HepG2 (cell line): ENCODE data around the gene SSBP2. TPM values are rescaled to one million over a fixed set of nuclear protein-coding genes. Genes with fewer than 3 reads are reported as not detected.

ENCODE experiments used
- ATAC-seq: fragments of 200-7000 bp; cut with Tn5 transposase; 3 replicates; pipeline ENCODE4 v1.9.1; 2020; ENCODE audit warnings: mild to moderate bottlenecking, moderate library complexity
- BruUV-seq: library from RNA; stranded (reverse); fragments of 400-500 nt; replicated peaks from 2 replicates; lab custom pipeline; 2021; lab: Mats Ljungman, UMichigan
- CTCF ChIA-PET: fragments of 300-600 bp; formaldehyde crosslinking; extraction: SDS; loops from one replicate; lab custom pipeline; 2021; ENCODE audit warnings: low total read pairs, inconsistent platforms, low intra/inter-chr PET ratio; lab: Yijun Ruan, JAX
- POLR2A ChIA-PET: fragments of 350-600 bp; sonication (Branson Sonifier 250); formaldehyde crosslinking; loops from one replicate; lab custom pipeline; 2020; ENCODE audit warnings: antibody characterized with exemption, inconsistent platforms; lab: Yijun Ruan, JAX
- DNase-seq: peaks from one replicate; pipeline ENCODE4 v3.0.0-alpha.2; 2015; ENCODE audit warnings: low spot score
- FAIRE-seq: peaks from 3 replicates; lab custom pipeline; 2011; peaks lifted over from hg19 to GRCh38; lab: Jason Lieb, UNC
- H2AFZ ChIP-seq: one replicate; pipeline ENCODE4 v1.6.1; 2011; ENCODE audit warnings: low read length, inconsistent platforms
- H3K27ac ChIP-seq: fragments of 300-600 bp; 3 replicates; pipeline ENCODE4 v1.8.0; 2011; ENCODE audit warnings: mixed run types, mild to moderate bottlenecking, mixed read lengths, low read length, inconsistent platforms; ENCODE audit not compliant: insufficient read depth; ENCODE audit errors: extremely low read length
- H3K27me3 ChIP-seq, 2 experiments: fragments of 200-600 bp in 1 of 2; 2 replicates in 1 of 2; 3 replicates in 1 of 2; pipeline versions ENCODE4 v1.6.0 to v1.8.0; 2011; ENCODE audit warnings: low read length in 2 of 2, mild to moderate bottlenecking in 2 of 2, moderate library complexity in 2 of 2, inconsistent platforms in 1 of 2; ENCODE audit not compliant: insufficient read depth in 2 of 2, control insufficient read depth in 1 of 2
- H3K36me3 ChIP-seq, 2 experiments: fragments of 200-600 bp in 1 of 2; replicated peaks in 1 of 2; 2 replicates in 1 of 2; 3 replicates in 1 of 2; pipeline versions ENCODE4 v1.5.1 to v1.8.0; 2011; ENCODE audit warnings: low read length in 2 of 2, inconsistent platforms in 1 of 2; ENCODE audit not compliant: insufficient read depth in 2 of 2, control insufficient read depth in 1 of 2
- H3K4me1 ChIP-seq: 2 replicates; pipeline ENCODE4 v1.5.1; 2012; ENCODE audit warnings: low read length, inconsistent platforms; ENCODE audit not compliant: insufficient read depth
- H3K4me2 ChIP-seq: 2 replicates; pipeline ENCODE4 v1.6.0; 2011; ENCODE audit warnings: low read depth, low read length, inconsistent platforms
- H3K4me3 ChIP-seq, 3 experiments: fragments of 200-600 bp in 1 of 3; sonication (generic), shearing (Covaris generic) in 1 of 3; replicated peaks in 1 of 3; 2 replicates each; pipeline ENCODE4 v1.5.1; 2011 to 2016; ENCODE audit warnings: low read length in 3 of 3, inconsistent platforms in 2 of 3, low read depth in 2 of 3, mild to moderate bottlenecking in 2 of 3, control low read depth in 1 of 3, mixed read lengths in 1 of 3; ENCODE audit not compliant: insufficient read depth in 1 of 3
- H3K79me2 ChIP-seq: one replicate; pipeline ENCODE4 v1.6.1; 2011; ENCODE audit warnings: low read length, inconsistent platforms; ENCODE audit not compliant: insufficient read depth
- H3K9ac ChIP-seq: 2 replicates; pipeline ENCODE4 v1.6.0; 2011; ENCODE audit warnings: mild to moderate bottlenecking, low read depth, low read length, inconsistent platforms; ENCODE audit not compliant: insufficient read depth
- H3K9me3 ChIP-seq: 2 replicates; pipeline ENCODE4 v1.5.1; 2012; ENCODE audit warnings: mild to moderate bottlenecking, low read length
- H4K20me1 ChIP-seq: 2 replicates; pipeline ENCODE4 v1.6.0; 2011; ENCODE audit warnings: inconsistent platforms, mild to moderate bottlenecking, low read length, moderate library complexity; ENCODE audit not compliant: insufficient read depth
- AGO1 ChIP-seq: fragments of 200-400 bp; formaldehyde crosslinking; IDR thresholded peaks from 2 replicates; pipeline ENCODE4 v1.6.1; 2017; ENCODE audit warnings: mild to moderate bottlenecking, low read depth, low read length, moderate library complexity; ENCODE audit not compliant: poor library complexity, severe bottlenecking
- FOSL1 ChIP-seq: sonication (generic); formaldehyde crosslinking; IDR thresholded peaks from 2 replicates; pipeline ENCODE4 v1.9.0; 2021; ENCODE audit warnings: missing genetic modification reagents, borderline replicate concordance
- GMEB1 ChIP-seq: sonication (generic); formaldehyde crosslinking; IDR thresholded peaks from 2 replicates; pipeline ENCODE4 v1.5.1; 2020; ENCODE audit warnings: missing genetic modification reagents, mild to moderate bottlenecking, borderline replicate concordance
- IKZF1 ChIP-seq: fragments of 450-650 bp; IDR thresholded peaks from 2 replicates; pipeline ENCODE4 v1.7.1; 2016
- KDM1A ChIP-seq: IDR thresholded peaks from 2 replicates; pipeline ENCODE4 v1.6.1; 2016; ENCODE audit warnings: missing compliant biosample characterization
- KLF13 ChIP-seq: sonication (generic); formaldehyde crosslinking; IDR thresholded peaks from 2 replicates; pipeline ENCODE4 v1.4.0; 2020; ENCODE audit warnings: mild to moderate bottlenecking, missing genetic modification reagents
- KLF15 ChIP-seq: sonication (generic); formaldehyde crosslinking; IDR thresholded peaks from 2 replicates; pipeline ENCODE4 v1.8.1; 2023; ENCODE audit warnings: borderline replicate concordance, mild to moderate bottlenecking, inconsistent platforms, missing genetic modification reagents, mixed read lengths
- MED13 ChIP-seq: sonication (generic); formaldehyde crosslinking; IDR thresholded peaks from 2 replicates; pipeline ENCODE4 v1.5.0; 2020; ENCODE audit warnings: missing genetic modification reagents
- NR0B2 ChIP-seq: sonication (generic); formaldehyde crosslinking; IDR thresholded peaks from 2 replicates; pipeline ENCODE4 v1.4.0; 2020; ENCODE audit warnings: mild to moderate bottlenecking, missing genetic modification reagents
- SMAD1 ChIP-seq: sonication (generic); formaldehyde crosslinking; IDR thresholded peaks from 2 replicates; pipeline ENCODE4 v1.4.0; 2020; ENCODE audit warnings: missing genetic modification reagents, low read depth, mild to moderate bottlenecking, borderline replicate concordance
- SP4 ChIP-seq: sonication (generic); formaldehyde crosslinking; IDR thresholded peaks from 2 replicates; pipeline ENCODE4 v1.8.1; 2023; ENCODE audit warnings: mild to moderate bottlenecking, missing genetic modification reagents
- SSRP1 ChIP-seq: IDR thresholded peaks from 2 replicates; pipeline ENCODE4 v1.6.1; 2016; ENCODE audit warnings: control low read depth
- TFDP1 ChIP-seq: IDR thresholded peaks from 2 replicates; pipeline ENCODE4 v1.6.1; 2016; ENCODE audit warnings: missing compliant biosample characterization, missing genetic modification reagents, borderline replicate concordance
- TSC22D2 ChIP-seq: sonication (generic); formaldehyde crosslinking; IDR thresholded peaks from 2 replicates; pipeline ENCODE4 v1.5.1; 2020; ENCODE audit warnings: missing genetic modification reagents, mild to moderate bottlenecking, borderline replicate concordance
- ZNF501 ChIP-seq: sonication (generic); formaldehyde crosslinking; IDR thresholded peaks from 2 replicates; pipeline ENCODE4 v1.5.1; 2020; ENCODE audit warnings: mild to moderate bottlenecking, moderate library complexity, missing genetic modification reagents
- ZNF510 ChIP-seq: sonication (generic); formaldehyde crosslinking; IDR thresholded peaks from 2 replicates; pipeline ENCODE4 v1.4.0; 2020; ENCODE audit warnings: low read depth, mild to moderate bottlenecking, missing genetic modification reagents
- ZXDC ChIP-seq: sonication (generic); formaldehyde crosslinking; IDR thresholded peaks from 2 replicates; pipeline ENCODE4 v1.5.0; 2020; ENCODE audit warnings: mild to moderate bottlenecking, missing genetic modification reagents
- in situ Hi-C: cut with HindIII; loops from 2 replicates; pipeline ENCODE4 v1.10.0; 2017; ENCODE audit warnings: low pct_unique_long_range_greater_than_20kb; ENCODE audit not compliant: extremely low pct_ligation_motif_present
- intact Hi-C: fragments of 100-400 bp; cut with micrococcal nuclease; formaldehyde crosslinking; loops from one replicate; pipeline ENCODE4 v1.10.0; 2022; ENCODE audit not compliant: unreplicated experiment
- polyA plus RNA-seq, 8 experiments: library from polyadenylated mRNA; depleted of rRNA in 3 of 8; stranded (reverse) in 7 of 8; unstranded in 1 of 8; fragments of >200 nt; fragmentation: Illumina TruSeq in 4 of 8; extraction: Trizol in 4 of 8; gene quantifications; 2 replicates each; pipeline versions ENCODE4 v1.2.1 to v1.2.3, GENCODE V29; 2011 to 2016; ENCODE audit warnings: low read depth in 4 of 8, missing spikeins in 1 of 8, mixed read lengths in 1 of 8; ENCODE audit not compliant: insufficient read depth in 1 of 8
- total RNA-seq, 5 experiments: library from RNA; depleted of rRNA; stranded (reverse); fragments of >200 nt; fragmentation: Illumina TruSeq; extraction: Trizol; gene quantifications; 2 replicates each; pipeline ENCODE4 v1.2.3, GENCODE V29; 2016; ENCODE audit warnings: low read depth in 1 of 5

The SSBP2 gene
- total and polyA plus RNA-seq, 2 of the 13 experiments (the other 11 are each of a cell fraction or from before 2014, with no cell fraction given) = 0.16 TPM; not detected in 1

- CTCF ChIA-PET = no interaction called here
- TF ChIP-seq IKZF1 = no peak
- TF ChIP-seq TFDP1 (CRISPR knock-in tag) = no peak
- no peak for TF ChIP-seq KDM1A (CRISPR knock-in tag)
- TF ChIP-seq SSRP1 (CRISPR knock-in tag) = no peak
- TF ChIP-seq KLF15 (CRISPR knock-in tag) = no peak
- no peak for TF ChIP-seq NR0B2 (CRISPR knock-in tag)
- no peak for TF ChIP-seq SMAD1 (CRISPR knock-in tag)
- no peak for TF ChIP-seq TSC22D2 (CRISPR knock-in tag)
- TF ChIP-seq AGO1 = no peak
- TF ChIP-seq SP4 (CRISPR knock-in tag) = no peak
- TF ChIP-seq GMEB1 = no peak
- TF ChIP-seq MED13 (CRISPR knock-in tag) = no peak
- TF ChIP-seq ZNF501 (CRISPR knock-in tag) = no peak
- no peak for TF ChIP-seq KLF13 (CRISPR knock-in tag)
- TF ChIP-seq ZNF510 (CRISPR knock-in tag) = no peak
- TF ChIP-seq FOSL1 = no peak
- TF ChIP-seq ZXDC = no peak
Measured at GRCh38 chr5:81428861-81429260, 322.0 kb downstream of the SSBP2 start.

More at GRCh38 chr5:81428861-81429260, 322.0 kb downstream of the SSBP2 start:
- BruUV-seq = no TSS peak
- no peak overlapping the region for H3K9ac ChIP-seq
- no peaks in the 10 kb centered on the region for H3K79me2 ChIP-seq
- no peaks in the 10 kb centered on the region for H3K9me3 ChIP-seq
- H3K4me1 ChIP-seq = no peaks in the 10 kb centered on the region
- H2AFZ ChIP-seq = no peak overlapping the region
- H4K20me1 ChIP-seq = no peaks in the 10 kb centered on the region
- no peak for ATAC-seq
- intact Hi-C loops = loop anchor here (10.0 kb wide), 2 partner anchors 76 to 406 kb away; no protein-coding TSS in a partner anchor
- H3K27ac ChIP-seq = no peak overlapping the region
- DNase-seq = no peak
- no peaks in the 10 kb centered on the region for H3K36me3 ChIP-seq
- no peak overlapping the region for H3K4me2 ChIP-seq
- FAIRE-seq = no peak
- H3K4me3 ChIP-seq = no peak overlapping the region
- in situ Hi-C loops = loop anchor here (10.0 kb wide), 2 partner anchors 736 to 796 kb away; no protein-coding TSS in a partner anchor
- POLR2A ChIA-PET = no interaction called here
- H3K27me3 ChIP-seq = no peaks in the 10 kb centered on the region; a peak in 1 of 5 replicates
